NCI-H1105 treated with DMSO at 0.1 percent for 48 hours (cell line): ENCODE results near the gene FAM131C.
A peak's percentile ranks its signal among the peaks of the same experiment; 100 is the strongest.
"Not testable (repeated sequence)": the region's sequence is repeated elsewhere in the genome, so short reads cannot be mapped to it uniquely, and the experiment has no call there.

Experiments used
- DNase-seq: peaks from one replicate; lab custom pipeline; 2025; lab: John Stamatoyannopoulos, UW

The FAM131C gene

GRCh38 chr1:16073490-16074119, at the start of gene FAM131C:
Gene FAM131C, minus strand, starts transcription at chr1:16073651. Its CDS starts 209 bp downstream, at chr1:16073442.
- DNase-seq = peak; percentile 22

- no peak for DNase-seq
These were observed 49.5 kb upstream of the FAM131C start for GRCh38 chr1:16122916-16123315.

GRCh38 chr1:16122350-16122881, 49.0 kb upstream of the FAM131C start:
- DNase-seq = no peak

- DNase-seq = peak; percentile 64
These were observed 47.5 kb upstream of the FAM131C start for GRCh38 chr1:16120940-16121410.

- no peak for DNase-seq
These were observed 47.0 kb upstream of the FAM131C start for GRCh38 chr1:16120407-16120806.

- no peak for DNase-seq
These were observed 46.5 kb upstream of the FAM131C start for GRCh38 chr1:16119926-16120325.

- DNase-seq = no peak
These were observed 46.1 kb upstream of the FAM131C start for GRCh38 chr1:16119504-16119903.

GRCh38 chr1:16118706-16119105, 45.3 kb upstream of the FAM131C start:
- no peak for DNase-seq

- DNase-seq = no peak
These were observed 44.5 kb upstream of the FAM131C start for GRCh38 chr1:16117936-16118335.

- no peak for DNase-seq
These were observed 43.9 kb upstream of the FAM131C start for GRCh38 chr1:16117369-16117768.

GRCh38 chr1:16116625-16117024, 43.2 kb upstream of the FAM131C start:
- no peak for DNase-seq

- no peak for DNase-seq
These were observed 42.6 kb upstream of the FAM131C start for GRCh38 chr1:16116002-16116401.

- no peak for DNase-seq
These were observed 42.1 kb upstream of the FAM131C start for GRCh38 chr1:16115468-16115983.

GRCh38 chr1:16114527-16115467, 41.3 kb upstream of the FAM131C start:
- no peak for DNase-seq

- no peak for DNase-seq
These were observed 39.4 kb upstream of the FAM131C start for GRCh38 chr1:16112596-16113555.

- DNase-seq = no peak
These were observed 38.5 kb upstream of the FAM131C start for GRCh38 chr1:16111771-16112595.

GRCh38 chr1:16110884-16111283, 37.4 kb upstream of the FAM131C start:
- DNase-seq = no peak

GRCh38 chr1:16110456-16110855, 37.0 kb upstream of the FAM131C start:
- DNase-seq = no peak

GRCh38 chr1:16109571-16109970, 36.1 kb upstream of the FAM131C start:
- no peak for DNase-seq

- not testable (repeated sequence) for DNase-seq
These were observed 33.6 kb upstream of the FAM131C start for GRCh38 chr1:16107039-16107438.

- DNase-seq = no peak
These were observed 28.2 kb upstream of the FAM131C start for GRCh38 chr1:16101623-16102022.
